ENCODE data around the gene UIMC1. TPM values are rescaled to one million over a fixed set of nuclear protein-coding genes. Genes with fewer than 3 reads are reported as not detected.

UIMC1 gene
- polyA plus RNA-seq, 3 donors, result 14.8 to 35.6 (median 19.1) TPM

- H3K9me3 Mint-ChIP-seq, result peaks cover 0 to 2% (median 0%) of the 10 kb centered on the region in 7 donors
- peak in 2 of 3 donors; percentile 53 to 77 for DNase-seq
- no peaks in the 10 kb centered on the region for H3K9me3 ChIP-seq (replicated peaks in 1 of 2; ENCODE audit: control insufficient read depth in 1 of 2, insufficient read depth in 1 of 2, low read length in 2 of 2)
- TF ChIP-seq CTCF (IDR thresholded peaks at IDR 0.05), result no peak
- H3K4me1 ChIP-seq (ENCODE audit: control insufficient read depth in 1 of 2, insufficient read depth in 2 of 2, low read length in 2 of 2), result peaks cover 96 to 100% of the 10 kb centered on the region in 2 donors
- peaks cover 98% of the 10 kb centered on the region for H3K4me1 Mint-ChIP-seq
- H3K27me3 Mint-ChIP-seq (ENCODE audit: low read depth in 3 of 3), result peaks cover 0 to 2% (median 0%) of the 10 kb centered on the region in 3 donors
- peaks cover 16% of the 10 kb centered on the region for H4K20me1 ChIP-seq (ENCODE audit: insufficient read depth, low read length)
- H3K4me3 Mint-ChIP-seq, result peak overlapping the region; percentile 88 to 92
- peak overlapping the region; percentile 89 to 98 (median 97) for H3K27ac Mint-ChIP-seq
- peaks cover 14 to 21% of the 10 kb centered on the region in 2 donors for H3K36me3 ChIP-seq (replicated peaks in 1 of 2; ENCODE audit: control insufficient read depth in 1 of 2, insufficient read depth in 2 of 2, low read length in 2 of 2)
- WGBS (ENCODE audit: insufficient coverage), result 63% methylated on average over 2 of the region's 3 CpGs
- intact Hi-C loops (cut with micrococcal nuclease), result loop anchor here (5.0 to 10.0 kb wide), 3 partner anchors 100 to 352 kb away; partner anchors contain the start of genes CDHR2 (in 1 of the 2) and UIMC1 (in 1 of the 2)
- H2AFZ ChIP-seq (ENCODE audit: insufficient read depth, low read depth, low read length, poor library complexity, severe bottlenecking), result no peak overlapping the region
- peak overlapping the region; percentile 68 for H3K9ac ChIP-seq (ENCODE audit: insufficient read depth, low read length, poor library complexity, severe bottlenecking)
- no peaks in the 10 kb centered on the region for H3K27me3 ChIP-seq (ENCODE audit: control insufficient read depth in 2 of 2, insufficient read depth in 2 of 2, low read length in 2 of 2)
- H3K4me3 ChIP-seq (replicated peaks in 1 of 3; ENCODE audit: low read depth in 2 of 3, low read length in 3 of 3), result peak overlapping the region; percentile 63 to 82 (median 70)
- H3K4me2 ChIP-seq (replicated peaks; ENCODE audit: extremely low read depth, low read length, poor library complexity, severe bottlenecking), result peak overlapping the region; percentile 94
- H3K79me2 ChIP-seq (ENCODE audit: insufficient read depth, low read length), result peaks cover 84% of the 10 kb centered on the region
- peak overlapping the region; percentile 84 to 88 for H3K27ac ChIP-seq (ENCODE audit: low read depth in 1 of 2, low read length in 2 of 2)
- H3K36me3 Mint-ChIP-seq, result peaks cover 38 to 54% of the 10 kb centered on the region in 2 donors
Measured at GRCh38 chr5:176897263-176897662, 109.3 kb downstream of the UIMC1 start.

- Histone ChIP-seq H3K4me1 (ENCODE audit: control insufficient read depth in 1 of 2, insufficient read depth in 2 of 2, low read length in 2 of 2) (peaks cover 88 to 97% of the 10 kb centered on the region in 2 donors), H4K20me1 (ENCODE audit: insufficient read depth, low read length) (peaks cover 30% of the 10 kb centered on the region), H3K27me3 (ENCODE audit: control insufficient read depth in 2 of 2, insufficient read depth in 2 of 2, low read length in 2 of 2) (no peaks in the 10 kb centered on the region), H3K4me2 (replicated peaks; ENCODE audit: extremely low read depth, low read length, poor library complexity, severe bottlenecking) (peak overlapping the region; percentile 94), H3K79me2 (ENCODE audit: insufficient read depth, low read length) (peaks cover 94% of the 10 kb centered on the region), H3K4me3 (replicated peaks in 1 of 3; ENCODE audit: low read depth in 2 of 3, low read length in 3 of 3) (peak overlapping the region; percentile 63 to 82 (median 70)), H3K9ac (ENCODE audit: insufficient read depth, low read length, poor library complexity, severe bottlenecking) (peak overlapping the region; percentile 53), H3K27ac (ENCODE audit: low read depth in 1 of 2, low read length in 2 of 2) (peak overlapping the region; percentile 84 to 88), H2AFZ (ENCODE audit: insufficient read depth, low read depth, low read length, poor library complexity, severe bottlenecking) (no peak overlapping the region), H3K9me3 (replicated peaks in 1 of 2; ENCODE audit: control insufficient read depth in 1 of 2, insufficient read depth in 1 of 2, low read length in 2 of 2) (no peaks in the 10 kb centered on the region), H3K36me3 (replicated peaks in 1 of 2; ENCODE audit: control insufficient read depth in 1 of 2, insufficient read depth in 2 of 2, low read length in 2 of 2) (peaks cover 29 to 35% of the 10 kb centered on the region in 2 donors)
- H3K4me3 Mint-ChIP-seq, result peak overlapping the region; percentile 88 to 92
- DNase-seq, result peak in 2 of 3 donors; percentile 40 to 54
- intact Hi-C loops (cut with micrococcal nuclease), result loop anchor here (5.0 to 10.0 kb wide), 3 partner anchors 101 to 351 kb away; partner anchors contain the start of genes CDHR2 (in 1 of the 2) and UIMC1 (in 1 of the 2)
- peak overlapping the region; percentile 89 to 98 (median 97) for H3K27ac Mint-ChIP-seq
- H3K9me3 Mint-ChIP-seq, result peaks cover 0 to 2% (median 0%) of the 10 kb centered on the region in 7 donors
- peaks cover 96% of the 10 kb centered on the region for H3K4me1 Mint-ChIP-seq
- TF ChIP-seq CTCF (IDR thresholded peaks at IDR 0.05), result no peak
- peaks cover 0 to 2% (median 0%) of the 10 kb centered on the region in 3 donors for H3K27me3 Mint-ChIP-seq (ENCODE audit: low read depth in 3 of 3)
- 29% methylated on average over 4 of the region's 4 CpGs for WGBS (ENCODE audit: insufficient coverage)
- peaks cover 52 to 65% of the 10 kb centered on the region in 2 donors for H3K36me3 Mint-ChIP-seq
Measured at GRCh38 chr5:176895831-176896230, 110.7 kb downstream of the UIMC1 start.

All from CD14-positive monocyte (primary cell).